Measurements from ENCODE around the gene SPATA31C1.

Gene SPATA31C1

DNA sequence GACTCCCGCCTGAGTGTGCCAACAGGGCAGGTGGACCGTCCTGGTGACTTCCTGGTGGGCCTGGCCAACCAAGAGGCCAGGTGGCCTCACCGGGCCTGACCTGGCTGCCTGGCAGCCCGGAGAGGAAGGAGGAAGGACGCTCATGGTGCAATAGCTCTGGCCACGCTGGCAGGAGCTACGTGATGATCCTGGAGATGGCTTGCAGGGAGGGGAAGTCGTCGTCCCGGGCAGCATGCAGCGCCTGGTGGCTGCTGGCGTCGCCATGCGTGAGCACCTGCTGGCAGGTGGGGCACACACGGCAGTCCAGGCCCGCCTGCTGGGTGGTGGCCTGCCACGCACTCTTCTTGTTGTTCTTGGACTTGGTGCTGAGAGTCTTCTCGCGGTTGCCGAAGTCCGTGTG lies 26.3 kb downstream of the SPATA31C1 start:
- no peak for DNase-seq

DNA sequence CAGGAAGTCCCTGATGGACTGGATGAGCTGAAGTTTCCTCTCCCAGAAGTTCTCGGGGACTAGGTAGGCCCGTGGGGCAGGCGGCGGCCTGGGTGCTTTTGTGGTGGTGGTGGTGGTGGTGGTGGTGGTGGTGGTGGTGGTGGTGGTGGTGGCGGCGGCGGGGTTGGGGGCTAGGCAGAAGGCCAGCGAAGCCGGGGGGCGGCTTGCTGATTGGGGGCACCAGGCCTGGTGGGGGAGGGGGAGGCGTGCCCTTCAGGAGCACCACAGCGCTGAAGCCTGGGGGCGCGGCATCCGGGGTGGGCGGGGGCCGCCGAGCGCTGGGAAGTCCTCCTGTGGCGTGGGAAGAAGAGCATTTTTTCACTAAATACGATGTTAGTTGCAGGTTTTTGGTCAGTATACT lies 26.9 kb downstream of the SPATA31C1 start:
- no peak for DNase-seq

DNA sequence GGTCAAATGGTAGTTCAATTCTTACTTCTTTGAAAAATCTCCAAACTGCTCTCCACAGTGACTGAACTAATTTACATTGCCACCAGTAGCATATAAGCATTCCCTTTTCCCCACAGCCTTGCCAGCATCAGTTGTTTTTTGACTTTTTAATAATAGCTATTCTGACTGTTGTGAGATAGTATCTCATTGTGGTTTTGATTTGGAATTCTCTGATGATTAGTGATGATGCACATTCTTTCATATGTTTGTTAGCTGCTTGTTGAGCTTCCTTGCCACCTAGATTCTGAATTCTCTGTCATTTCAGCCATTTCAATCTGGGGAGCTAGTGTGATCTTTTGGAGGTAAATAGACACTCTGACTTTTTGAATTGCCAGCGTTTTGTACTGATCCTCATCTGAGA lies 32.5 kb downstream of the SPATA31C1 start:
- DNase-seq: no peak

DNA sequence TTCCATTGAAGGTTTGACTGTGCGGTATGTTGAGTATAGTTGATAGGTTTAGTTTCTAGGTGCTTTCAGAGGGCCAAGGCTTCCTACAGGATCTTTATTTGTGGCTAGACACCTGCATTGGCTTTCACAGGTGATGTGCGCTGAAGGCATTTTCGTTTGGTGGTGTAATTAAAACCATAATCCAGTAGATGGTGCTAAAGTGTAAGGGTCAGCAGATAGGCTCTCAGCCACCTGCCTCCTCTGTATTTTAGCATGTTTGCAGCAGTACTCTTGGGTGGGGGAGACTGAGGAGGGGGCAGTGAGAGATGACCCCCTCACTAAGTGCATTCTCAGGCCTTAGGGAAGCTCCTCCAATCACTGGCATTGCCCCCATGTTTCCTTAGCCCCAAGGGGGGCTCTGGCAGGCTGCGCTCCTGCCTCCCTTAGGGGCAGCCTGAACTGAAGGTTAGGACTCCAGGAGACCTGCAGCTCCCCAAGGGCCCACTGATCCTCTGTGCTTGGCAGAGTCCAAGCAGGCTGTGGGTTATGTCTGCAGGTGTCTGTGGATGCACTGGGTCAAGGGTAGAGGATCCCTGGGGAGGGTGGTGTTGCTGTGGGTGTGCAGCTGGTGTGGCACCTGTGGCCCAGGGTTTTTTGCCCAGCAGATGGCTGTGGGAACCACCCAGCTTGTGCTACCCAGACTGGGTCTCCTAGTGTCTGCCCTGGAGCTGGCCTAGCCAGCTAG lies 33.2 kb downstream of the SPATA31C1 start:
- no peak for DNase-seq

DNA sequence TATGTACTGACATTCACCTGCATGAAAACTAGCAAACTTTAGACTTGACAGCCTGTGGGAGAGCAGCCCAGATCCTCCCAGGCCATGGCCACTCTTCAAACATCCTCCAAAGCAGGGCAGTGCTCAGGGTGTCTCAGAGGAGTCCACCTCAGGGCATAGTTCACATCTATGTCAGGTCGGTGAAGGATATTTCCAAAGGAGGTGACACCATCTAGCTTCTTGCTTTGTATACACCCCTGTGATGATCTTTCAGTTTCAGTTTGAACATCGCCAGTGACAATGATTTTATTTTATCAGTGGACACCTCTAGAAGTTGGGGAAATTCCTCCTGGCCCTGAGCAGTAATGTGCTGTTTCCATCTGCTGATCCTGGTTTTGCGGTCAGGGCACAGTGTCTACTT lies 36.5 kb downstream of the SPATA31C1 start:
- no peak for DNase-seq

DNA sequence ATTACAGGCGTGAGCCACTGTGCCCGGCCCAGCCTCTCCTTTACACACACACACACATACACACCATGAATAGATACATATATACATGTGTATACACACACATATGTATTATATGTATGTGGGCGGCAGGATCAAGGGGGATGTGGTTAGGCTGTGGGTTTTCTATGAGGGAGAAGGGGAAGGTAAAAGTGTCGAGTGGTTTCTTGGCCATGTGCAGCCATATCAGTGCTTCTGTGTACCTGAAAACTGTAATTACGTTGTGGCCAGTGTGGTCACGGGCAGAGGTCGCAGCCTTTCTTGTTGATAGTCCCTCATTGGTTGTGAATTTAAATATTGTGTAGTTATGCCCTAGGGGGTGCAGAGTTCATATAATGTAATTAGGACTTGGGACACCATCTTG lies 40.1 kb downstream of the SPATA31C1 start:
- DNase-seq: no peak

DNA sequence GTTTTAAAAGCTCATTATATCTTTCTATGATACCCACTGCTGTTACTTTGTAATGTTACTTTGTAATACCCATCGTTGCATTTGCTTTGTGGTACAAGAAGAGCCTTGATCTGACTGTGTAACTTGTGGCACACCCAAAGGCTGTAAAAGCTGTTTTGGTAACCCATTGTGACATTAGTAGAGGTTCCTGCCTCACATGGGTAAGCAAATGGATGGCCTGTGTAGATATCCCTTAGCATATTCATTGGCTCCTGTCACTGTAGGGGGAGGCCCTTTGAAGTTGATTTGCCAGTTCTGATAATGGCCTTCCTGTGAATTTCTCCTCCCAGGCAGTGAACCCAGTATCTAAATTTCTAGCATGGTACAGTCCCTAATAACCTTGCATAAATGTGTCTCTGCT lies 40.8 kb downstream of the SPATA31C1 start:
- no peak for DNase-seq

DNA sequence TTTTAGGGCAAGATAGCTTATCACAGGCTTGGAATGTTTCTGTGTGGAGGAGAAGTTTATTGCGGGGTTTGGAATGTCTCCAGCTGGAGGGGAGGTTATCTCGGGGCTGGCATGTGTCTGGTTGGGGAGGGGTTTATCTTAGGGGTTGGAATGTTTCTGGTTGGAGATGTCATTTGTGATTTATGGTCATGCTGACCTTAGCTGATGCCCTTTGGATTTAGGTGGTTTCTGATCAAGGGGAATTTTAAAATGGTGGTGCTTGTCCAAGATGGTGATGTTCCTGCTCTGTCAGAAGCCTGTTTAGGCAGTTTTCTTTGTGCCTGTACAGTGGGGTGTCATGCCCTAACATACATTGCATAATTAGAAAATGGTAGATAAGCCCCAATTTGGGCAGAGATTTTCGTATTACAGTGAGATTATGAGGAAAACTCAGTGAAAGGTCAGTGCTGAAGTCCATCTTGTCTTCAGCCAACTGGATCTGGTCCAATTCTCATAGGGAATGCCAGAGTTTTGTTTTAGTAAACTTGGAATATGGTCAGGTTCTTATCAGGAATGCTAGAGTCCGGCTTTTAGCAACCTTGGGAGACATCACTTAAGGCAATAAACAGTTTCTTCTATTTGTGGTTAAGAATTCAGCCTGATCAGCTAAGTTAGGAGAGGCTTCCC lies 42.3 kb downstream of the SPATA31C1 start:
- no peak for DNase-seq

DNA sequence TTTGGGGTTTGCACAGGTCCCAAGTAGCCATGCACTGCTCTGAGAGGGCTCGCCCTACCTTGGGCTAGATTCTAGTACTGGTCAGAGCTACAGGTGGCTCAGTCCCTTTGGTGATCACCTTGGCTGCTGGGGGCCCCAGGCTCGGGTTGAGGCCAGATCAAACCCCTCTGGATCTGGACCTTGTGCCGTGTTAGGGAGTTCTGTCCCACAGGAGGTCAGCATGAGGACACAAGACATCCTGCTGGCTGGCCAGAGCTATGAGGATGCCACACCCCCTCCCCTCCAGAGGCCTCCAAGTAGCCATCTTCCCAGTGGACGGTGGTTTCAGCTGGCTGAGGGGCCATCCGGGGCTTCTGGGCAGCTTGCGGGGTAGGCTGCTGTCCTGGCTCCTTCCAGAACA lies 46.0 kb downstream of the SPATA31C1 start:
- DNase-seq: no peak

DNA sequence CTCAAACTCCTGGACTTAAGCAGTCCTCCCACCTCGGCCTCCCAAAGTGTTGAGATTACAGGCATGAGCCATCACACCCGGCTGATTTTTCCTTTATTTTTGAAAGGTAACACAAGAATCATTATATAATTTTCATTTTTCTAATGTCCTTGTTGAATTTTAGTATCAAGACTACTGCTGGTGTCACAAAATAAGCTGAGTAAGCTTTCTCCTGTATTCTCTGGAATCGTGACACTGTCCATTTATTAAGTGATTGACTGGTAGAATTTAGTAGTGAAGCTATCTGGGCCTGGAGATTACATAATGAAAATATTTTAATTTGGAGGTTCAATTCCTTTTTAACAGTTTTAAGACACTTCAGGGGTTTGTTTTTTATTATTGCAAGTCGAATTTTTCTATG lies 47.1 kb downstream of the SPATA31C1 start:
- no peak for DNase-seq

DNA sequence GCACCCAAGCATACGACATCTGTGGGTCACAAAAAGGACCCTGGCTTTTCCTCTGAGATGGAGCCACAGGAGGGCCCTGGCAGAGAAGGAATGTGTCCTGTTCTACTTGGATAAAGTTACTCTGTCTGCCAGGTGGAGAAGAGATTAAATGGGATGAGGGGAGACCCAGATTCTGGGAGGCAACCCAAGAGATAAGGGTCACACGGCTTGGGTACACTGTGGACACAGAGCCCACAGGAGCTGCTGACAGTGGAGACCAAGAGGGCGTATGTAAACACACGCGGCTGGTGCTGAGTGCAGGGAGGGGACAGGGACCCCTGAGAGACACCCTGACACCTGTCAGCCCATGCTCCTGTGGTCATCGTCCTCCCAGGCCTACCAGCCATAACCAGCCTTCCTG lies 50.4 kb downstream of the SPATA31C1 start:
- DNase-seq: no peak

DNA sequence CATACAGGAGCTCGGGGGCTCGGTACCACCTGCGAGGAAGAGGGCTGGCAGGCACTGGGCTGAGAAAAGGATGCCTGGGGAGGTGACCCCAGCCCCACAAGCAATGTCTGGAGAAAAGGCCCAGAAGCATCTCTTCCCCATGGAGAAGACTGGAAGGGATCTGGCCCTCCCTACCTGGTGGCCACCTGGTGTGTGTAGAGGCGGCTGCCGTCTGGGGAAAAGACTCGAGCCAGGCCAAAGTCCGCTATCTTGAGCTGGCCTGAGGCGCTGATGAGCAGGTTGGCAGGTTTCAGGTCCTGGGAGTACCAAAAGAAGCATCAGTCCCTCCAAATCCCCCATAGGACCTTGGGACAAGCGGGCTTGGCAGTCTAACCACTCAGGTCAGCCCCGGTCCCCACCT lies 52.8 kb downstream of the SPATA31C1 start:
- no peak for DNase-seq

DNA sequence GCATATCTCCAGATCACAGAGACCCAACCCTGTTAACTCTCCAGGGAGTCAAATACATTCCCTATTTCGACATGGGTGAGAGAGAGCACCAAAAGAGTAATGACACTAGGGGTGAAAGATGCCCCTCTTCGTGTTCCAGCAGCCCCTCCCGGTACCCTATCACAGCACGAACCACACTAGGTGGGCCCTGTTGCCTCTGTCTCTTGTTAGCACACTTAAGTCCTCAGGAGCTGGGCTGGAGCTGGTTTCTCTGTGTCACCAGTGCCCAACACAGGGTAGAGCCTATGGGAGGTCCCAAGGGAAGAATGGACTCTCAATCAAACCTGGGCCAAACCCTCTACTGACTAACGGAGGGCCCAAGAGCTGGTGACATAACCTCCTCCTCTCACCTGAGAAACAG lies 55.4 kb downstream of the SPATA31C1 start:
- no peak for DNase-seq
